Upper lobe of left lung (tissue), 6 donors: ENCODE results near the gene DNAJB6. TPM values are rescaled to one million over a fixed set of nuclear protein-coding genes. Genes with fewer than 3 reads are reported as not detected.
A peak's percentile ranks its signal among the peaks of the same experiment; 100 is the strongest.

ENCODE experiments used
- ATAC-seq, 2 donors: fragments of 200-7000 bp; cut with Tn5 transposase; one replicate each; pipeline ENCODE4 v1.9.1; 2022; ENCODE audit warnings: mild to moderate bottlenecking in 2 of 2, moderate library complexity in 2 of 2; ENCODE audit not compliant: low FRiP score in 2 of 2
- DNase-seq, 2 donors: peaks; one replicate each; pipeline ENCODE4 v3.0.0-alpha.2; 2019 to 2020
- H3K27ac ChIP-seq, 4 donors: fragments of 200-600 bp; sonication (generic); one replicate each; pipeline ENCODE4 v1.5.1; 2016 to 2019
- H3K27me3 ChIP-seq, 4 donors: fragments of 200-600 bp; sonication (generic); one replicate each; pipeline ENCODE4 v1.5.1; 2017 to 2019
- H3K36me3 ChIP-seq, 4 donors: fragments of 200-600 bp; sonication (generic); one replicate each; pipeline ENCODE4 v1.5.1; 2016 to 2019
- H3K4me1 ChIP-seq, 4 donors: fragments of 200-600 bp; sonication (generic); one replicate each; pipeline ENCODE4 v1.5.1; 2018 to 2019
- H3K4me3 ChIP-seq, 4 donors: fragments of 200-600 bp; sonication (generic); one replicate each; pipeline ENCODE4 v1.5.1; 2017 to 2019; ENCODE audit warnings: mild to moderate bottlenecking in 2 of 4, moderate library complexity in 1 of 4
- H3K9me3 ChIP-seq, 4 donors: fragments of 200-600 bp; sonication (generic); one replicate each; pipeline ENCODE4 v1.5.1; 2018 to 2019
- EP300 ChIP-seq, 4 donors: sonication (generic); formaldehyde crosslinking; IDR thresholded peaks; one replicate each; pipeline ENCODE4 v1.5.1; 2017; ENCODE audit warnings: antibody characterized with exemption in 4 of 4, control low read depth in 2 of 4
- POLR2A ChIP-seq, 4 donors: fragments of 450-650 bp; IDR thresholded peaks; one replicate each; pipeline ENCODE4 v1.5.1; 2016 to 2017; ENCODE audit warnings: antibody characterized with exemption in 4 of 4, mild to moderate bottlenecking in 2 of 4
- POLR2AphosphoS5 ChIP-seq, 2 donors: sonication (generic); formaldehyde crosslinking; IDR thresholded peaks; one replicate each; pipeline ENCODE4 v1.5.1; 2017; ENCODE audit warnings: antibody characterized with exemption in 2 of 2
- WGBS, 2 donors: methylation state at CpG; one replicate each; pipeline ENCODE4 v1.1.5; 2017 to 2018; 5-methylcytosine and 5-hydroxymethylcytosine counted together
- total RNA-seq, 6 donors: library from RNA; depleted of rRNA in 4 of 6; stranded (reverse); fragments of >200 nt in 4 of 6; gene quantifications; one replicate each; pipeline versions ENCODE4 v1.1.0 to v1.2.1, GENCODE V29; 2016 to 2021
- TF ChIP-seq, protein P1 (sequence below), 6 experiments: fragments of 450-650 bp in 4 of 6; fragments of 200-600 bp in 2 of 6; sonication (generic) in 2 of 6; IDR thresholded peaks; one replicate each; pipeline ENCODE4 v1.5.1; 2016 to 2019; ENCODE audit warnings: antibody characterized with exemption in 6 of 6
- donor health status: DM: no; HTN: no; CAD: no; lungs with moderate emphysema.
- donor health status: DM: no; HTN: yes; CAD: no; lungs with severe emphysema.

The DNAJB6 gene
- total RNA-seq, 6 donors from 2014 or later, result 64.1 to 99.6 (median 83.0) TPM

DNA sequence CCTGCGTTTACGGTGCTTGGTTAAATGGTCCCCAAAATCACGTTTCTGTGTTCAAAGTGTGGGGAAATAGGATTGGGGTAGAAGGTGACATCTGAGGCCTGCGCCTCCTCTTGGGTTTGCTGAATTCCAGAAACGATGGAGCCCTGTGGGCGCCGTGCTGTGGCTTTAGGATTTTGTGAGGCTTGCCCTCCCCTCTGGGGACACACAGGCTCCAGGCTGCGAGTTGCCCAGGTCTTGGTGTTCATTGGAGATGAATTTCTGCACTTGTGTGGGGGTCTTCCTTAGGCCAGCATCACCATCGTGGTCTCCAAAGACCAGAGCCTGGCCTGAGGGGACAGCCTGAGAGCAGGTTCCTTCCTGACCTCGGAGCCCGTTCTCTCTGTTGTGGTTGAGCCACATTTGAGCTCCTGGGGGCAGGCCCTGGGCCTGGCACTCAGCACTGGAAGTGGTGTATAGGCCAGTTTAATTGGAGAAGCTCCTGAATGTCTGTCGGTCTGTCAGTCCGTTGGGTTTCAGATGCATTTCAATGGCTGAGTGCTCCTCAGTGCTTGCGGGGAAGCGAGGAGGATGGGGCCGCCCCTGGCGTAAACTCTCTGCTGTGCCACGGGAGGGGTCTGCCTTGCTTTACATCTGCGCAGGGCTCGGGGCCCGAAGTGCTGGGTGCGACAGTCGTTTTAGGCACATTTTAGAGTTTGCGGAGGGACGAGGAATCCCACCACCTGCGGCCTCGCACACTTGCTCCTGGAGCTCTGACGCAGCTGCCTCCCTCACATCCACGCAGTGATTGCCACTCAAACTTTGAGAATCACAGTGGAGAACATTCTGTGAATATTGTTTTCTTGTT lies 71.7 kb downstream of the DNAJB6 start:
- TF ChIP-seq EP300 (IDR thresholded peaks at IDR 0.05) (no peak), POLR2A (IDR thresholded peaks at IDR 0.05) (no peak), POLR2AphosphoS5 (IDR thresholded peaks at IDR 0.05) (no peak)
- TF ChIP-seq, protein P1, sequence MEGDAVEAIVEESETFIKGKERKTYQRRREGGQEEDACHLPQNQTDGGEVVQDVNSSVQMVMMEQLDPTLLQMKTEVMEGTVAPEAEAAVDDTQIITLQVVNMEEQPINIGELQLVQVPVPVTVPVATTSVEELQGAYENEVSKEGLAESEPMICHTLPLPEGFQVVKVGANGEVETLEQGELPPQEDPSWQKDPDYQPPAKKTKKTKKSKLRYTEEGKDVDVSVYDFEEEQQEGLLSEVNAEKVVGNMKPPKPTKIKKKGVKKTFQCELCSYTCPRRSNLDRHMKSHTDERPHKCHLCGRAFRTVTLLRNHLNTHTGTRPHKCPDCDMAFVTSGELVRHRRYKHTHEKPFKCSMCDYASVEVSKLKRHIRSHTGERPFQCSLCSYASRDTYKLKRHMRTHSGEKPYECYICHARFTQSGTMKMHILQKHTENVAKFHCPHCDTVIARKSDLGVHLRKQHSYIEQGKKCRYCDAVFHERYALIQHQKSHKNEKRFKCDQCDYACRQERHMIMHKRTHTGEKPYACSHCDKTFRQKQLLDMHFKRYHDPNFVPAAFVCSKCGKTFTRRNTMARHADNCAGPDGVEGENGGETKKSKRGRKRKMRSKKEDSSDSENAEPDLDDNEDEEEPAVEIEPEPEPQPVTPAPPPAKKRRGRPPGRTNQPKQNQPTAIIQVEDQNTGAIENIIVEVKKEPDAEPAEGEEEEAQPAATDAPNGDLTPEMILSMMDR (IDR thresholded peaks at IDR 0.05), result no peak
- DNase-seq (no peak), ATAC-seq (no peak)
- 86 to 95% methylated on average over 20 to 29 of the region's 29 CpGs for WGBS, 2 donors
- no peak overlapping the region for H3K4me3 ChIP-seq
- H3K9me3 ChIP-seq, result no peaks in the 10 kb centered on the region
- no peak overlapping the region for H3K27ac ChIP-seq
- H3K27me3 ChIP-seq, result no peaks in the 10 kb centered on the region
- peaks cover 10 to 72% (median 39%) of the 10 kb centered on the region in 4 donors for H3K36me3 ChIP-seq
- H3K4me1 ChIP-seq, result peaks cover 0 to 7% (median 0%) of the 10 kb centered on the region in 4 donors

DNA sequence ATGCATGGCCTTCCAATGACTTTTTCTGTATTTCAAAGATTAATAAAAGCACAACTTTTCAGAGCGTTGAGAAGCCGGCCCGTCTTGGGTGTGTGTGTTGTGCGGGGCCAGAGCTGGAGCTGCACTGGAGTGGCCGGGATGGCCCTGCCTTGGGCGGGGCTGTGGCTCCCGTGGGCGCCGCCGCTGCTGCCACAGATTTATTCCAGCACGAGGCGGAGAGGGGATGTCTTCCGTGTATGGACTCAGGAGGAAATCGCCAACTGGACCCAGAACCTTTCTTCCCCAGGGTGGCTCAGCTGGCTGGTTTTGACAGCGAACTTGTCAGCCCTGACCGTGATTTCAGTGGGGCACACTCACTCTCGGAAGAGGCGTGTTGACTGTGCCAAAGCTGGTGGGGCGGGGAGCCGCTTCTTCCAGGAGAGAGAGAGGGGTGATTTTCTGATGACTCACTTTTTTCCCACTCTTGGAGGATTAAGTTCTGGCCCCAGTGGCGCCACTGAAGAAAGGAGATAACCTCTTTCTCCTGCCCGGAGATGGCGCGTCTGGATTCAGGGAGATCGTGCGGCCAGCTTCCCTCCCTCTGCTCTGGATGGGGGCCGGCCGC lies 72.4 kb downstream of the DNAJB6 start:
- no peak for TF ChIP-seq POLR2AphosphoS5 (IDR thresholded peaks at IDR 0.05)
- no peak for TF ChIP-seq EP300 (IDR thresholded peaks at IDR 0.05)
- H3K27me3 ChIP-seq, result no peaks in the 10 kb centered on the region

DNA sequence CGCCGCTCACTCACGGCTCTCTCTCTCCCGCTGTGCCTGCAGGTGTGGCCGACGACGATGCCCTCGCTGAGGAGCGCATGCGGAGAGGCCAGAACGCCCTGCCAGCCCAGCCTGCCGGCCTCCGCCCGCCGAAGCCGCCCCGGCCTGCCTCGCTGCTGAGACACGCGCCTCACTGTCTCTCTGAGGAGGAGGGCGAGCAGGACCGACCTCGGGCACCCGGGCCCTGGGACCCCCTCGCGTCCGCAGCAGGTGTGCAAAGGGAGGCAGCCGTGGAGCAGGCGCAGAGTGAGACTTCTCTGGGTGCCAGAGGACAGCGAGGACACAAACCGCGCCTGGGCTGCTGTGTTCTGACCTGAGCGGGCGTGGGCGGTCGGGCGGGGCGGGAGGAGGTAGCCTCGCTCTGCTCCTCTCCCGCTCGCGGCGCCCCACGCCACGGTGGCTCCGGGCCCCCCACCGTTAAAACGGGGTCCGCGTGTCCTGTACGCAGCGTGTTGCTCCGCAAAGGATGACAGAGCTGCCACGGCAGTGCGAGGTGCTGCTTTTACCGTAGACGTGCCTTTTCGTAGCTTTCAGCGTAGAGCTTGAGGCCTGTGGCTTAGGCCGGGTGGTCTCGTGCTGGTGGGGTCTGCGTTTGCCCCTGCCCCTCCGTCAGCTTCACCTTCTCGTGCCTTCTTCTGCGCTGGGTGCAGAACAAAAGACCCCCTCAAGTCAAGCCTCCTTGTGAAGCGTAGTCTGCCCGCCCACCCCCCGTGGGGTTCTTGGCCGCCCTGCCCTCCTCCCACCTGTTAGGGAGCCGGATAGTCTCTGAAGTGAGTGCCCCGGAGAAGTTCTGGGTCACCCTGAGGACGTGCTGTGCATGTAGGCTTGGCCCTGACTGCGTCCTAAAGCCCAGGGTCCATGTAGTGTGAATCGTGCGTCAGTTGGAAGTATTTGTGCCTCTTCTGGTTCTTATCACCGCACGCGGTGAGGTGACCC lies 73.2 kb downstream of the DNAJB6 start:
- Histone ChIP-seq H3K27me3 (no peaks in the 10 kb centered on the region), H3K9me3 (no peaks in the 10 kb centered on the region), H3K4me1 (peaks cover 0 to 1% (median 0%) of the 10 kb centered on the region in 4 donors), H3K36me3 (peaks cover 10 to 78% (median 41%) of the 10 kb centered on the region in 4 donors), H3K4me3 (no peak overlapping the region), H3K27ac (no peak overlapping the region)
- WGBS, 2 donors, result 96% methylated on average over 54 to 71 of the region's 78 CpGs
- DNase-seq (peak in 1 of 2 donors; percentile 86), ATAC-seq (no peak)
- TF ChIP-seq POLR2A (IDR thresholded peaks at IDR 0.05), result no peak
- no peak for TF ChIP-seq POLR2AphosphoS5 (IDR thresholded peaks at IDR 0.05)
- TF ChIP-seq EP300 (IDR thresholded peaks at IDR 0.05), result no peak
- TF ChIP-seq, protein P1 (IDR thresholded peaks at IDR 0.05), result no peak

More for the DNA sequence above, 72.4 kb downstream of the DNAJB6 start:
- DNase-seq (no peak), ATAC-seq (no peak)
- WGBS, 2 donors, result 91 to 95% methylated on average over 22 to 26 of the region's 28 CpGs
- no peaks in the 10 kb centered on the region for H3K9me3 ChIP-seq
- no peak overlapping the region for H3K4me3 ChIP-seq
- H3K36me3 ChIP-seq, result peaks cover 10 to 72% (median 39%) of the 10 kb centered on the region in 4 donors
- peaks cover 0 to 7% (median 0%) of the 10 kb centered on the region in 4 donors for H3K4me1 ChIP-seq
- no peak overlapping the region for H3K27ac ChIP-seq

DNA sequence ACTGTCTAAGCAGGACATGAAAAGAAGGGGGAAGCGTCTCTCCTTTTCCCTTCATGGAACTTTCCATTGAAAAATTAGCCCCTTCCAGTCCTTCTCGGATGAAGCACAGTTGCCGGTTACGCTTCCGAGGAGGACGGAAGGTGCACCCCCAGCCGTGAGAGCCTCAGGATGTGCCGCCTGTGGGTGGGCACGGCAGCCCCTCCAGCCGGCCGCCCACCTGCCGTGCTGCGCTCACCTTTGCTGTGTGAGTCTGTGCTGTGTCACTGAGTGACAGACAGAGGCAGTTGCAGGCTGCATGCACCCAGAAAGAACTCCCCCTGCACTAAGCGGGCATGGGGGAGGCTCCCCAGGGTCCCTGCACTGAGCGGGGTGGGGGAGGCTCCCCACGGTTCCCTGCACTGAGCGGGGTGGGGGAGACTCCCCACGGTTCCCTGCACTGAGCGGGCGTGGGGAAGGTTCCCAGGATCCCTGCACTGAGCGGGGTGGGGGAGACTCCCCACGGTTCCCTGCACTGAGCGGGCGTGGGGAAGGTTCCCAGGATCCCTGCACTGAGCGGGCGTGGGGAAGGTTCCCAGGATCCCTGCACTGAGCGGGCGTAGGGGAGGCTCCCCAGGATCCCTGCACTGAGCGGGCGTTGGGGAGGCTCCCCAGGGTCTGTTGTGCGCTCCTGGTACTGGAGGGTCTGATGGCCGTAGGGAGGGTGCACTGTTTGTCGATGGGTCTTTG lies 74.2 kb downstream of the DNAJB6 start:
- H3K27ac ChIP-seq, result no peak overlapping the region
- no peaks in the 10 kb centered on the region for H3K27me3 ChIP-seq
- TF ChIP-seq POLR2A (IDR thresholded peaks at IDR 0.05), result no peak
- TF ChIP-seq, protein P1 (IDR thresholded peaks at IDR 0.05), result no peak
- peaks cover 11 to 81% (median 44%) of the 10 kb centered on the region in 4 donors for H3K36me3 ChIP-seq
- H3K4me1 ChIP-seq, result no peaks in the 10 kb centered on the region
- 96 to 97% methylated on average over 18 to 26 of the region's 33 CpGs for WGBS, 2 donors
- DNase-seq (no peak), ATAC-seq (no peak)
- no peak overlapping the region for H3K4me3 ChIP-seq
- no peaks in the 10 kb centered on the region for H3K9me3 ChIP-seq
